Activated naive CD8-positive, alpha-beta T cell treated with anti-CD3 and anti-CD28 coated beads for 36 hours (primary cell): ENCODE data around the gene LRRC39. TPM values are rescaled to one million over a fixed set of nuclear protein-coding genes. Genes with fewer than 3 reads are reported as not detected.

Source experiments
- DNase-seq: peaks from one replicate; pipeline ENCODE4 v3.0.0; 2021
- H3K27ac Mint-ChIP-seq: one replicate; pipeline ENCODE4 v1.8.0; 2022; ENCODE audit warnings: mild to moderate bottlenecking, moderate library complexity, mixed read lengths
- H3K27me3 Mint-ChIP-seq: one replicate; pipeline ENCODE4 v1.8.0; 2022; ENCODE audit warnings: mild to moderate bottlenecking, mixed read lengths
- H3K36me3 Mint-ChIP-seq: one replicate; pipeline ENCODE4 v1.8.0; 2021; ENCODE audit warnings: mild to moderate bottlenecking, mixed read lengths
- H3K4me1 Mint-ChIP-seq: one replicate; pipeline ENCODE4 v1.8.0; 2021; ENCODE audit warnings: mixed read lengths
- H3K4me3 Mint-ChIP-seq: one replicate; pipeline ENCODE4 v1.8.0; 2022; ENCODE audit warnings: mild to moderate bottlenecking, moderate library complexity, mixed read lengths
- H3K9me3 Mint-ChIP-seq: one replicate; pipeline ENCODE4 v1.8.0; 2022; ENCODE audit warnings: mixed read lengths
- total RNA-seq, 2 experiments: library from RNA; stranded (reverse); gene quantifications; one replicate each; pipeline ENCODE4 v1.2.3, GENCODE V29; 2021

The LRRC39 gene
- total RNA-seq, 2 experiments from 2014 or later, result 0.40 to 0.72 TPM

- DNase-seq, result no peak
- H3K9me3 Mint-ChIP-seq, result no peaks in the 10 kb centered on the region
Observed at GRCh38 chr1:100131623-100132022, 46.4 kb downstream of the LRRC39 start.

DNA sequence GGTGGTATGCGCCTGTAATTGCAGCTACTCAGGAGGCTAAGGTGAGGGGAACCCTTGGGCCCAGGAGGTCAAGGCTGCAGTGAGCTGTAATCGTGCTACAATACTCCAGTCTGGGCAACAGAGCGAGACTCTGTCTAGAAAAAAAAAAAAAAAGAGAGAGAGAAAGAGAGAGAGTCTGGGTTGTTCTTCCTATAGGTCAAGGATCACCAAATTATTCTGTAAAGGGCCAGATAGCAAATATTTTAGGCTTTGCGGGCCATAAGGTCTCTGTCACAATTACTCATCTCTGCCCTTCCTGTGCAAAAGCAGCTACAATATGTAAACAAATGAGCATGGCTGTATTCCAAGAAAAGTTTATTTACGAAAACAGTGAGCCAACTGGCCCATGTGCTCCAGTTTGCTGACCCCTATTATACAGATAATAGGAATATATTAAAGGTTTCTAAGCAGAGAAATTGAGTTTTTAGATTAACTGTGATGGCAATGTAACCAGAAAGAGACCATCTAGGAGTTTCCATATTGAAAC lies 47.4 kb downstream of the LRRC39 start:
- Mint-ChIP-seq H3K4me3 (no peak overlapping the region), H3K9me3 (no peaks in the 10 kb centered on the region), H3K27ac (no peak overlapping the region), H3K36me3 (peaks cover 24% of the 10 kb centered on the region), H3K4me1 (peaks cover 34% of the 10 kb centered on the region), H3K27me3 (peaks cover 3% of the 10 kb centered on the region)
- no peak for DNase-seq

More at GRCh38 chr1:100131623-100132022, 46.4 kb downstream of the LRRC39 start:
- H3K27ac Mint-ChIP-seq, result peak overlapping the region; percentile 98
- H3K36me3 Mint-ChIP-seq, result peaks cover 18% of the 10 kb centered on the region
- H3K4me1 Mint-ChIP-seq, result peaks cover 35% of the 10 kb centered on the region
- H3K4me3 Mint-ChIP-seq, result peak overlapping the region; percentile 100
- H3K27me3 Mint-ChIP-seq, result peaks cover 3% of the 10 kb centered on the region

- H3K4me3 Mint-ChIP-seq, result no peak overlapping the region
- DNase-seq, result no peak
- no peaks in the 10 kb centered on the region for H3K27me3 Mint-ChIP-seq
- H3K36me3 Mint-ChIP-seq, result peaks cover 15% of the 10 kb centered on the region
- no peak overlapping the region for H3K27ac Mint-ChIP-seq
- no peaks in the 10 kb centered on the region for H3K9me3 Mint-ChIP-seq
- H3K4me1 Mint-ChIP-seq, result peaks cover 23% of the 10 kb centered on the region
Observed at GRCh38 chr1:100127226-100127625, 50.8 kb downstream of the LRRC39 start.

DNA sequence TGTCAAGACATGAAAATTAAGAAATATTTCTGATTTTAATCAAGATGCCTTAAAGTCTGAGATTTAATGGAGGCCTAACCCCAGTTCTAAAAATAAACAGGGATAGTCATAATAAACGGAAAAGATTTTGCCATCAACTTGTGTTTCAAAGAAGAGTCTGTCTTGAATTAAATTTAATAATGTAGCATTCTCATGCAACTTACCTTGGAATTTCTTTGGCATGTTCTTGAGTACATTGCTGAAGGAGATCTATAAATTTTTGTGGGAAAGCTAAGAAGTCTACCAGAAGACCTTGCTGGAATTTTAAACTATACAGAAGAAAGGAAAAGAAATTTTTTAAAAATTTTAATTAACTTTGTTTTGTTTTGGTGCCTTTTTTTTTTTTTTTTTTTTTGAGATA lies 55.9 kb downstream of the LRRC39 start:
- no peaks in the 10 kb centered on the region for H3K9me3 Mint-ChIP-seq
- peaks cover 1% of the 10 kb centered on the region for H3K4me1 Mint-ChIP-seq
- DNase-seq, result no peak
- no peak overlapping the region for H3K4me3 Mint-ChIP-seq
- H3K27me3 Mint-ChIP-seq, result no peaks in the 10 kb centered on the region
- H3K36me3 Mint-ChIP-seq, result peaks cover 13% of the 10 kb centered on the region
- no peak overlapping the region for H3K27ac Mint-ChIP-seq

- H3K9me3 Mint-ChIP-seq, result no peaks in the 10 kb centered on the region
- no peak for DNase-seq
- no peak overlapping the region for H3K27ac Mint-ChIP-seq
- H3K27me3 Mint-ChIP-seq, result no peaks in the 10 kb centered on the region
- no peak overlapping the region for H3K4me3 Mint-ChIP-seq
- H3K4me1 Mint-ChIP-seq, result no peaks in the 10 kb centered on the region
- peaks cover 13% of the 10 kb centered on the region for H3K36me3 Mint-ChIP-seq
Observed at GRCh38 chr1:100115524-100115923, 62.5 kb downstream of the LRRC39 start.

GRCh38 chr1:100109554-100110066 lies 68.4 kb downstream of the LRRC39 start:
- Mint-ChIP-seq H3K4me1 (peaks cover 5% of the 10 kb centered on the region), H3K9me3 (no peaks in the 10 kb centered on the region), H3K27me3 (no peaks in the 10 kb centered on the region), H3K27ac (no peak overlapping the region), H3K36me3 (peaks cover 17% of the 10 kb centered on the region), H3K4me3 (no peak overlapping the region)
- no peak for DNase-seq

GRCh38 chr1:100107696-100108095 lies 70.4 kb downstream of the LRRC39 start:
- H3K27me3 Mint-ChIP-seq, result no peaks in the 10 kb centered on the region
- DNase-seq, result no peak
- H3K27ac Mint-ChIP-seq, result no peak overlapping the region
- H3K36me3 Mint-ChIP-seq, result peaks cover 21% of the 10 kb centered on the region
- no peak overlapping the region for H3K4me3 Mint-ChIP-seq
- H3K9me3 Mint-ChIP-seq, result no peaks in the 10 kb centered on the region
- peaks cover 5% of the 10 kb centered on the region for H3K4me1 Mint-ChIP-seq

DNA sequence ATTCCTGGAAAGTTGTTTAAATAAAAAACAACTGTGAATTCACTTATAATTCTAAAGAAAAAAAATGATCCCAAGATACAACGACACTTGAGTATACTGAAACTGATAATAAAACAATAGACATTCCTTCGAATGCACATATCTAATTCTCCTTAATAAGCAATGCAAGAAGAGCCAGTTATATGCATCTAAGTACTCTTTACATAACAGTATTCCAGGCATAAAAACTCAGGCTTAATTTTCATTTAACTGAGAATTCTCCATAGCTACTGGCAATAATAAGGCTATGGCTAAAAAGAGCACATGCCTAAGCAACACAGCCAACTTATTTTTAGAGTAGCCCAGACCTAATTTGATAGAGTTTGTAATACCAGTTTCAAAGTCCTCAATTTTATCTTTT lies 76.5 kb downstream of the LRRC39 start:
- H3K9me3 Mint-ChIP-seq, result no peaks in the 10 kb centered on the region
- peaks cover 32% of the 10 kb centered on the region for H3K36me3 Mint-ChIP-seq
- no peak for DNase-seq
- no peak overlapping the region for H3K27ac Mint-ChIP-seq
- no peak overlapping the region for H3K4me3 Mint-ChIP-seq
- H3K4me1 Mint-ChIP-seq, result no peaks in the 10 kb centered on the region
- H3K27me3 Mint-ChIP-seq, result no peaks in the 10 kb centered on the region

DNA sequence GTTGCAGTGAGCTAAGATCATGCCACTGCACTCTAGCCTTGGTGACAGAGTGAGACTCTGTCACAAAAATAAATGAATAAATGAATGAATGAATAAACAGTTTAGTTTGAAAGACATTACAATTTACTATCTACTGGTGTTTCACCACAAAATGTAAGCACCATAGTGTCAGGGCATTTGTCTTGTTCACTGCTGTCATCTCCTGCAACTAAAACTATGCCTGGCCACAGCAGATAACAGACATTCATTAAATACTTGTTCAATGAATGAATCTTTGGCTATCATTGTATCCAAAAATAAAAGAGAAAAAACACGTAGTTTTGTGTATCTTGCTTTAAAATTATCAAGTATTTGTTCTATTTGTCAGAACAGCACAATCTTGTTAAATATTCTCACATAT lies 77.9 kb downstream of the LRRC39 start:
- no peaks in the 10 kb centered on the region for H3K27me3 Mint-ChIP-seq
- peaks cover 38% of the 10 kb centered on the region for H3K36me3 Mint-ChIP-seq
- no peak overlapping the region for H3K27ac Mint-ChIP-seq
- DNase-seq, result no peak
- no peaks in the 10 kb centered on the region for H3K9me3 Mint-ChIP-seq
- no peaks in the 10 kb centered on the region for H3K4me1 Mint-ChIP-seq
- H3K4me3 Mint-ChIP-seq, result no peak overlapping the region

Other genes with a start within 250 kb of the LRRC39 start
- 10 to 100 TPM; 14.0 to 15.8 TPM for gene SLC35A3, start 208.3 kb downstream of the LRRC39 start, total RNA-seq
- gene SASS6, start 45.3 kb downstream of the LRRC39 start, total RNA-seq, result 10 to 100 TPM; 15.7 TPM
- gene TRMT13, start 45.1 kb downstream of the LRRC39 start, total RNA-seq, result 10 to 100 TPM; 18.6 to 19.6 TPM
- gene DBT, start 71.6 kb upstream of the LRRC39 start, total RNA-seq, result 10 to 100 TPM; 12.1 to 12.9 TPM
- gene RTCA, start 88.0 kb upstream of the LRRC39 start, total RNA-seq, result 10 to 100 TPM; 49.4 to 50.4 TPM
- gene CDC14A, start 174.2 kb upstream of the LRRC39 start, total RNA-seq, result 10 to 100 TPM in 1 of 2 experiments, 1 to 10 TPM in 1; 9.5 to 11.2 TPM